Dermis blood vessel endothelial cell (primary cell): ENCODE data around the gene RANBP9. TPM values are rescaled to one million over a fixed set of nuclear protein-coding genes. Genes with fewer than 3 reads are reported as not detected.
A peak's percentile ranks its signal among the peaks of the same experiment; 100 is the strongest.

Source experiments
- DNase-seq: peaks from one replicate; pipeline ENCODE4 v3.0.0; 2010
- total RNA-seq: library from RNA; depleted of rRNA; stranded (reverse); fragments of >200 nt; gene quantifications from 2 replicates; pipeline ENCODE4 v1.2.3, GENCODE V29; 2014

Gene RANBP9
- total RNA-seq, 1 donor from 2014 or later: 23.3 TPM

GRCh38 chr6:13710552-13711323, 897 bp downstream of the RANBP9 start:
- DNase-seq: peak; percentile 56

- DNase-seq: peak; percentile 55
These were observed 1.7 kb downstream of the RANBP9 start for GRCh38 chr6:13709689-13710551.

- DNase-seq: peak; percentile 49
These were observed 2.9 kb downstream of the RANBP9 start for GRCh38 chr6:13708736-13709135.

GRCh38 chr6:13703496-13703895, 8.1 kb downstream of the RANBP9 start:
- peak; percentile 54 for DNase-seq

DNA sequence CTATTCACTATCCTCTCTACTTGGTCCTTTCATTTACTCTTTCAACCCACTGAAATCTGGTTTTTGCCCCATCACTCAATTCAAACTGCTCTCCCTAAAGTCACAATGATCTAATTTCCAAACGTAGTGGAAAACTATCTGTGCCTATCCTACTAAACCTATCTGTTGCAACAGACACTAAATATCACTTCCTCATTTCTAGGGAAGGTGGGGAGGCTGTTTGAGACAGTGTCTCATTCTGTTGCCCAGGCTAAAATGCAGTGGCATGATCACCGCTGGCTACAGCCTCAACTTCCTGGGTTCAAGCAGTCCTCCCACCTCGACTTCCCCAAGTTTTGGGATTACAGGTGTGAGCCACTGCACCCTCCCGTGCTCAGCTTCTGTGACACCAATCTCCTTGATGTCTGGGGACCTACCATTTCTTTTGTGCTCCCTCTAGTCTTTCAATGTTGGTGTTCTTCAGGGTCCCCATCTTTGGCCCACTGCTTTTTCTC, 8.8 kb downstream of the RANBP9 start:
- DNase-seq: no peak

DNA sequence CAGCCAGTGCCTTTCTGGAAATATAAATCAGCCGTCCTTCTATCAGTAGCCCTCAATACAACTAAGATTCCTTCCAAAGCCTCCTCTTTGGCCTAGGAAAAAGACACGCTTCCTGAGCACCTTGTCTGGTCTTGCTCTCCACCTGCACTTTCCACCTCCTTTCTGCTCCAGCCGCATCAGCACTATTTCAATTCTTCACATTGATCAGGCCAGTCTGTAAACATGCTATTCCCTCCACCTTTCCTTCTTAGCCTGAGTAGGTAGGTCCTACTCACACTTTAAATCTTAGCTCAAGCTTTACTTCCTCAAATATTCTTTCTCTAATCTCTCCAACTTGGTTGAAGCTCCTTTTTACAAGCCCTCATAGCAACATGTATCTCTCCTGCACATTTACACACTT, 11.4 kb downstream of the RANBP9 start:
- DNase-seq: no peak

DNA sequence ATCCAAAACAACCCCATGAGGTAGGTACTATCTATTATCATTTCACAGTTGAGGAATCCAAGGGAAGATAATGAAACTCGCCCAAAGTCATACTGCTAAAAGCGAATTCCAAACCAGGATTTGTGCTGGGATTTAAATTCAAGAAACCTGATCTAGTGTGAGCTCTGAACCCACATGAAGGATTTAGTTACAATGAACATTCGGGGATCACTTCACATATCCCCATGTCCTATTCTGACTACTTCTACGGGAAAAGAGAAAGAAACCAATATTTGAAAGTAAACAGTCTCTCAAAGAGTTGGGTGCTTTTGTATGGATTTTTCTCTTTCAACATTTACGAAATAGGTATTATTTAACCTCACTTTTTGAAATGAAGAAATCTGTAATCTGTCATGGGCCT, 12.9 kb downstream of the RANBP9 start:
- DNase-seq: no peak

DNA sequence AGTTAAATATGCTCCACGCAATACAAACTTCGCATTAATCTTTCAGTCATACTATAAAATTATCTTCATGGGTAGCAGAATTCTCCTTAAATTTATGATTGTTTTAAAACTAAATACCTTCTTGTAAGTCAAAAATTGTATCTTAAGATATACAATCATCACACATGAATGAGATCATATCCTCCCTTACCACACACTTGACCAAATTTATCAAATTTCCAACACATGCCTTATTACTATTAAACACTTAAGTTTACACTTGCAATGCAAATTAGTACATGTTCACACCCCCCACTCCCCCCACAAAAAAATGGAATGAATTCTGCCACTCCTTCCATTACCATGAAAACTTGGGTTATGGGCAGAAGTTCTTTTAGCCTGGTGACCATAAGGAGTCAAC, 13.8 kb downstream of the RANBP9 start:
- DNase-seq: no peak

DNA sequence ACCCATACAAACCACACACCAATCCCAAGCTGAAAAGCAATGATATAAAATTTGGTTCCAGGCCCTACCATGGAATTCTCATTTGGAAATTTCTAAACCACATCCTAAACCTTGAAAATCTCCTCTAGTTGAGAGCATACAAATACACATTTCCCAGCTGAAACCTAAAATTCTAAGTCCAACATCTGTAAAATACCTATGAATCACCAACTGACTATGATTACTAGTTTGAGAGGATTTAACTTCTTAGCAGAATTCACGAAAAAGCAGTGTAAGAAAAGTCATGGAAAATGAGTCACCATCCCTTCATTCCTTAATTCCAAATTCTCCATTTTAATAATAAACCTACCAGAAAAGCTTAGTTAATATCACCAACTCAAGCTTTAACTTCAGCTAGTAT, 15.4 kb downstream of the RANBP9 start:
- DNase-seq: no peak

DNA sequence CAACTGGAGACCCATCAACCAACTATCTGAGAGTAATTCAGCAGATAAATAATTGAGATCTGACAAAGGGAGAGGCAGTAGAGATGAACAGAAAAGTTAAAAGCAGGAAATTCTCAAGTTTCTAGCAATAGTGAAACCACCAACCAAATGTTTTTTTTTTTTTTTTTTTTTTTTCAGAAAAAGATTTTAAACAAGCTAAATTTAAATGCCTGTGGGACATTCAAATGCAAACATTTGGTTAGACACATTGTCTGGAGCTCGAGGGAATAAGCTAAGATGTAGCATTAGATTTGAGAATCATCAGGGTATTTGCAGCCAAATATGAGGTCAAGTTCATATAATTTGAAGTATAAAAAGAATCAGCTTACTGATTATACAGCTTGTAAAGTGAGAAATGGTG, 16.4 kb downstream of the RANBP9 start:
- no peak for DNase-seq

DNA sequence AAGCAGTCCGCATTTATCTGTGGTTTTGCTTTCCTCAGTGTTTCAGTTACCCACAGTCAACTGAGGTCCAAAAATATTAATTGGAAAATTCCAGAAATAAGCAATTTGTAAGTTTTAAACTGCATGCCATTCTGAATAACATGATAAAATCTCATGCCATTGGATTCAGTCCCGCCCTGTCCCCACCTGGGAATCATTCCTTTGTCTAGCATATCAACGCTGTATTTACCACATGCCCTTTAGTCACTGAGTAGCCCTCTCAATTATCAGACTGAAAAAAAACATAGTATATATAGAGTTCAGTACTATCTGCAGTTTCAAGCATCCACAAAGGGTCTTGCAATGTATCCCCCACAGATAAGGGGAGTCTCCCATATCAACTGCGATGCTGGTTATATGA, 17.1 kb downstream of the RANBP9 start:
- DNase-seq: no peak

- peak; percentile 9 for DNase-seq
These were observed 22.0 kb downstream of the RANBP9 start for GRCh38 chr6:13689511-13690256.

DNA sequence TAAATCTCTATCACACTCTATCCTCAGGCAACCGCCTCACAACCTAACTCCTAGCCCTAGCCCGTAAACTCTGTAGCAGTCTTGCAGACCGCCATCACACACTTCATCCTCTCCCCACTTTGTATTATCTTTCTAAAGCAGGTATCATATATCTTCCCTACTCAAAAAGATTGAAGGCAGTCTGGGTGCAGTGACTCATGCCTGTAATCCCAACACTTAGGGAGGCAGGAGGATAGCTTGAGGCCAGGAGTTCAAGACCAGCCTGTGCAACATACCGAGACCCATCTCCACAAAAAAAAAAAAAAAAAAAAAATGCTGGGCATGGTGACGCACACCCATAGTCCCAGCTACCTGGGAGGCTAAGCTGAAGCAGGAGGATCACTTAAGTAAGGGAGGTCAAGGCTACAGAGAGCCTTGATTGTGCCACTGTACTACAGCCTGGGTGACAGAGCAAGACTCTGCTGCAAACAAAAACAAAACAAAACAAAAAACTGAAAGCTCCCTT, 22.9 kb downstream of the RANBP9 start:
- DNase-seq: no peak

- DNase-seq: no peak
These were observed 23.7 kb downstream of the RANBP9 start for GRCh38 chr6:13687917-13688351.

- no peak for DNase-seq
These were observed 26.8 kb downstream of the RANBP9 start for GRCh38 chr6:13684855-13685254.

GRCh38 chr6:13683038-13683437, 28.6 kb downstream of the RANBP9 start:
- no peak for DNase-seq

DNA sequence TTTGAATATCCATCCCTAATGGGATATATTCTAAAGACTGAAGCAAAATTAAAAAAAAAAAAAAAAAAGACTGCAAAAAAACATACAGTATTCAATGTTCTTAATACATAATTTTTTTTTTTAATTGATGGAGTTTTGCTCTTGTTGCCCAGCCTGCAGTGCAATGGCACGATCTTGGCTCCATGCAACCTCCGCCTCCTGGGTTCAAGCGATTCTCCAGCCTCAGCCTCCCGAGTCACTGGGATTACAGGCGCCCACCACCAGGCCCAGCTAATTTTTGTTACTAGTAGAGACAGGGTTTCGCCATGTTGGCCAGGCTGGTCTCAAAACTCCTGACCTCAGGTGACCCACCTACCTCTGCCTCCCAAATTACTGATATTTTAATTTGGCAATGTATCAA, 29.3 kb downstream of the RANBP9 start:
- no peak for DNase-seq

DNA sequence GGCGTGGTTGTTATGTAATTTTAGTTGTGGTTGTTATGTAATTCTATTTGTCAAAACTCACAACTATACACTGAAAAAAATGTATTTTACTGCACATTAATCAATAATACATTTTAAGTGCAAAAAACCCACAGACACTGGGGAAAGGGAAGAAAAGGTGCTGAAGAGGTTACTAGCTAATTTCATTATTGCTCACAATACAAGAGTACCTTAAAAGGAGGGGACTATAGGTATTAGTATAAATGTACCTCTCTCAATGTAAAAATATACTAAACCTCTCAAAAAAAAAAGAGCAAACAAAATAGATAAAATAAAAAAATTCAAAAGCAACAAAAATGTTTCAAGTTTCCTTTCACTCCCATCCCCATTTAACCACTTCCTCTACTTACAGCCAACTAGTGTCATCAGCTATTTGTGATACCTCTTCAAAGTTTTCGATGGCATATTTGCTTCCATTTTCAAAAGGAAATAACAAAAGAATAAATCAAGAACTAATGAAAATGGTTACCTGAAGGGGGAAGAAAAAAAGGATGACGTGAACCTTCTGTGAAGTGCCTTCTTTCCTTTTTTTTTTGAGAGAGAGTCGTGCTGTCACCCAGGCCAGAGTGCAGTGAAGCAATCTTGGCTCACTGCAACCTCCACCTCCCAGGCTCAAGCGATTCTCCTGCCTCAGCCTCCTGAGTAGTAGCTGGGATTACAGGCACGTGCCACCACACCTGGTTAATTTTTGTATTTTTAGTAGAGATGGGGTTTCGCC, 30.2 kb downstream of the RANBP9 start:
- no peak for DNase-seq

GRCh38 chr6:13680448-13680968, 31.1 kb downstream of the RANBP9 start:
- no peak for DNase-seq

GRCh38 chr6:13679996-13680395, 31.6 kb downstream of the RANBP9 start:
- no peak for DNase-seq

- DNase-seq: peak; percentile 64
These were observed 33.2 kb downstream of the RANBP9 start for GRCh38 chr6:13678255-13678983.
